Liver (tissue), 9 donors: ENCODE data around the gene FRG2B. TPM values are rescaled to one million over a fixed set of nuclear protein-coding genes. Genes with fewer than 3 reads are reported as not detected.

Experiments used
- DNase-seq: peaks from one replicate; pipeline ENCODE4 v3.0.0-alpha.2; 2017; ENCODE audit warnings: low spot score
- H3K27ac ChIP-seq, 2 donors: one replicate each; pipeline ENCODE4 v1.7.0; 2013; ENCODE audit warnings: inconsistent platforms in 2 of 2, low read length in 2 of 2, control low read depth in 1 of 2, low read depth in 1 of 2, mild to moderate bottlenecking in 1 of 2
- H3K27me3 ChIP-seq, 4 donors: one replicate each; pipeline versions ENCODE4 v1.6.1 to v1.7.0; 2013; ENCODE audit warnings: low read length in 3 of 4, inconsistent platforms in 1 of 4, mild to moderate bottlenecking in 1 of 4, moderate library complexity in 1 of 4; ENCODE audit not compliant: control insufficient read depth in 4 of 4, insufficient read depth in 4 of 4
- H3K36me3 ChIP-seq, 4 donors: one replicate each; pipeline versions ENCODE4 v1.6.1 to v1.7.0; 2013; ENCODE audit warnings: low read length in 3 of 4, mild to moderate bottlenecking in 3 of 4, low read depth in 1 of 4, moderate library complexity in 1 of 4; ENCODE audit not compliant: control insufficient read depth in 4 of 4, insufficient read depth in 3 of 4
- H3K4me1 ChIP-seq, 4 donors: one replicate each; pipeline versions ENCODE4 v1.6.1 to v1.7.0; 2013; ENCODE audit warnings: low read length in 3 of 4, mild to moderate bottlenecking in 3 of 4, moderate library complexity in 1 of 4; ENCODE audit not compliant: control insufficient read depth in 4 of 4, insufficient read depth in 4 of 4
- H3K4me3 ChIP-seq, 3 donors: one replicate each; pipeline versions ENCODE4 v1.6.1 to v1.7.0; 2013; ENCODE audit warnings: low read length in 3 of 3, control low read depth in 1 of 3, low read depth in 1 of 3, mild to moderate bottlenecking in 1 of 3
- H3K9ac ChIP-seq, 2 donors: one replicate each; pipeline ENCODE4 v1.7.0; 2013; ENCODE audit warnings: low read length in 2 of 2, mild to moderate bottlenecking in 2 of 2, moderate library complexity in 2 of 2, control low read depth in 1 of 2, low read depth in 1 of 2
- H3K9me3 ChIP-seq, 4 donors: one replicate each; pipeline versions ENCODE4 v1.6.1 to v1.7.0; 2013; ENCODE audit warnings: low read length in 3 of 4; ENCODE audit not compliant: control insufficient read depth in 4 of 4
- CTCF ChIP-seq: fragments of 150-350 bp; IDR thresholded peaks from 2 replicates; pipeline ENCODE4 v1.5.1; 2017; ENCODE audit warnings: improper control_type of control experiment, low read depth, low read length; ENCODE audit not compliant: missing input control
- EGR1 ChIP-seq, 2 donors: IDR thresholded peaks; 2 replicates each; pipeline ENCODE4 v1.6.1; 2016 to 2018; ENCODE audit warnings: antibody characterized with exemption in 2 of 2, low read depth in 2 of 2
- FOXA2 ChIP-seq: IDR thresholded peaks from 2 replicates; pipeline ENCODE4 v1.6.1; 2016; ENCODE audit warnings: antibody characterized with exemption
- HNF4G ChIP-seq: IDR thresholded peaks from 2 replicates; pipeline ENCODE4 v1.6.1; 2016; ENCODE audit warnings: antibody characterized with exemption
- JUND ChIP-seq, 2 donors: IDR thresholded peaks; 2 replicates each; pipeline ENCODE4 v1.6.1; 2016; ENCODE audit warnings: antibody characterized with exemption in 2 of 2
- MAX ChIP-seq: IDR thresholded peaks from 2 replicates; pipeline ENCODE4 v1.6.1; 2016; ENCODE audit warnings: antibody characterized with exemption
- NR2F2 ChIP-seq: IDR thresholded peaks from 2 replicates; pipeline ENCODE4 v1.6.1; 2016; ENCODE audit warnings: antibody characterized with exemption
- RAD21 ChIP-seq, 2 donors: IDR thresholded peaks; 2 replicates each; pipeline ENCODE4 v1.6.1; 2016; ENCODE audit warnings: antibody characterized with exemption in 2 of 2, mild to moderate bottlenecking in 2 of 2
- REST ChIP-seq: IDR thresholded peaks from 2 replicates; pipeline ENCODE4 v1.6.1; 2016; ENCODE audit warnings: antibody characterized with exemption, mild to moderate bottlenecking
- RXRA ChIP-seq, 2 donors: IDR thresholded peaks; 2 replicates each; pipeline ENCODE4 v1.6.1; 2017 to 2018; ENCODE audit warnings: antibody characterized with exemption in 2 of 2, mild to moderate bottlenecking in 1 of 2
- SP1 ChIP-seq: IDR thresholded peaks from 2 replicates; pipeline ENCODE4 v1.6.1; 2018; ENCODE audit warnings: antibody characterized with exemption, mild to moderate bottlenecking
- TAF1 ChIP-seq: conservative IDR thresholded peaks from 2 replicates; pipeline ENCODE4 v1.6.1; 2016; ENCODE audit warnings: antibody characterized with exemption, mild to moderate bottlenecking
- YY1 ChIP-seq: IDR thresholded peaks from 2 replicates; pipeline ENCODE4 v1.6.1; 2016; ENCODE audit warnings: antibody characterized with exemption, mild to moderate bottlenecking
- WGBS: extraction: QIAGEN DNeasy Blood & Tissue Kit; methylation state at CpG from one replicate; pipeline ENCODE4 v1.1.7; 2013; 5-methylcytosine and 5-hydroxymethylcytosine counted together
- polyA plus RNA-seq, 2 donors: library from polyadenylated mRNA; stranded (reverse) in 1 of 2; unstranded in 1 of 2; fragments of 200-250 nt in 1 of 2; fragments of >200 nt in 1 of 2; fragmentation: Nextera tagmentation in 1 of 2; extraction: Ambion mirVana in 1 of 2; gene quantifications; one replicate each; pipeline versions ENCODE4 v1.2.1 to v1.2.3, GENCODE V29; 2013 to 2015
- total RNA-seq, 2 donors: library from RNA; depleted of rRNA; stranded (reverse); fragments of >200 nt; gene quantifications; one replicate each; pipeline ENCODE4 v1.2.3, GENCODE V29; 2014
- TF ChIP-seq, protein P1 (sequence below): IDR thresholded peaks from 2 replicates; pipeline ENCODE4 v1.6.1; 2016; ENCODE audit warnings: antibody characterized with exemption
- donor health status: healthy.
- donor health status: healthy.
- donor health status: healthy.
- donor health status: healthy.
- donor health status: healthy.

Gene FRG2B
- total and polyA plus RNA-seq, 4 donors, result not detected

GRCh38 chr10:133613699-133614098, 12.9 kb downstream of the FRG2B start:
- no peak overlapping the region for H3K27ac ChIP-seq
- peaks cover 0 to 7% (median 0%) of the 10 kb centered on the region in 4 donors for H3K4me1 ChIP-seq
- DNase-seq, result no peak
- no peaks in the 10 kb centered on the region for H3K9me3 ChIP-seq
- H3K4me3 ChIP-seq, result no peak overlapping the region
- no peaks in the 10 kb centered on the region for H3K27me3 ChIP-seq
- H3K9ac ChIP-seq, result no peak overlapping the region
- 83% methylated on average over 6 of the region's 6 CpGs for WGBS
- TF ChIP-seq HNF4G, result no peak
- no peak for TF ChIP-seq SP1
- TF ChIP-seq, protein P1, sequence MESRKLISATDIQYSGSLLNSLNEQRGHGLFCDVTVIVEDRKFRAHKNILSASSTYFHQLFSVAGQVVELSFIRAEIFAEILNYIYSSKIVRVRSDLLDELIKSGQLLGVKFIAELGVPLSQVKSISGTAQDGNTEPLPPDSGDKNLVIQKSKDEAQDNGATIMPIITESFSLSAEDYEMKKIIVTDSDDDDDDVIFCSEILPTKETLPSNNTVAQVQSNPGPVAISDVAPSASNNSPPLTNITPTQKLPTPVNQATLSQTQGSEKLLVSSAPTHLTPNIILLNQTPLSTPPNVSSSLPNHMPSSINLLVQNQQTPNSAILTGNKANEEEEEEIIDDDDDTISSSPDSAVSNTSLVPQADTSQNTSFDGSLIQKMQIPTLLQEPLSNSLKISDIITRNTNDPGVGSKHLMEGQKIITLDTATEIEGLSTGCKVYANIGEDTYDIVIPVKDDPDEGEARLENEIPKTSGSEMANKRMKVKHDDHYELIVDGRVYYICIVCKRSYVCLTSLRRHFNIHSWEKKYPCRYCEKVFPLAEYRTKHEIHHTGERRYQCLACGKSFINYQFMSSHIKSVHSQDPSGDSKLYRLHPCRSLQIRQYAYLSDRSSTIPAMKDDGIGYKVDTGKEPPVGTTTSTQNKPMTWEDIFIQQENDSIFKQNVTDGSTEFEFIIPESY, result no peak
- TF ChIP-seq JUND (IDR thresholded peaks at IDR 0.05), result no peak
- TF ChIP-seq TAF1, result no peak
- no peak for TF ChIP-seq CTCF
- no peak for TF ChIP-seq RXRA (IDR thresholded peaks at IDR 0.05)
- TF ChIP-seq REST, result no peak
- no peak for TF ChIP-seq YY1
- TF ChIP-seq NR2F2, result no peak
- no peaks in the 10 kb centered on the region for H3K36me3 ChIP-seq

GRCh38 chr10:133611079-133611478, 15.5 kb downstream of the FRG2B start:
- Histone ChIP-seq H3K27ac (no peak overlapping the region), H3K36me3 (no peaks in the 10 kb centered on the region), H3K9me3 (no peaks in the 10 kb centered on the region), H3K4me3 (no peak overlapping the region), H3K27me3 (no peaks in the 10 kb centered on the region), H3K4me1 (peaks cover 0 to 9% (median 0%) of the 10 kb centered on the region in 4 donors), H3K9ac (no peak overlapping the region)
- 69% methylated on average over 4 of the region's 4 CpGs for WGBS
- TF ChIP-seq CTCF (no peak), RXRA (IDR thresholded peaks at IDR 0.05) (no peak), JUND (IDR thresholded peaks at IDR 0.05) (no peak), YY1 (no peak), SP1 (no peak), RAD21 (IDR thresholded peaks at IDR 0.05) (no peak), TAF1 (no peak), NR2F2 (no peak), MAX (no peak), FOXA2 (no peak), REST (no peak), HNF4G (no peak), EGR1 (IDR thresholded peaks at IDR 0.05; ENCODE audit: low read depth in 2 of 2) (no peak)
- TF ChIP-seq, protein P1, result no peak
- DNase-seq, result no peak
